Measurements from ENCODE around the gene DUSP11.
"Not testable (repeated sequence)": the region's sequence is repeated elsewhere in the genome, so short reads cannot be mapped to it uniquely, and the experiment has no call there.

DUSP11 gene

DNA sequence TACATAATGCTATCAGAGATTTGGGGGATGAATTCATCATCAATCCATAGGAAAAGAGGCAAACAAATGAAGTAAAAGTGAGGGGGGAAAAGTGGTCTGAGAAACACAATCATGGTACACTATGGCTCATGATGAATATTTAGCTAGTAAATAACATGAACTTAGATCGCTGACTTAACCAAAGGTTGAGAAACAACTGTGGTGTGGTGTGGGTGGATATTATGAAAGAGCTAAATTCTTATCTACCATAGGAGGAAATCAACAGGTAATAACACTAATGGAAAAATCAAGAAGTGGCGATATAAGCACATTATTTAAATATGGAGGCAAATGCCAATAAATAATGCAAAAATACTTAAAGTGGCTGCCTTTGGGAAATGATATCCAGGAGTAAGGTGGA, 30.6 kb downstream of the DUSP11 start:
- Mint-ChIP-seq H3K4me3 (no peak overlapping the region), H3K36me3 (ENCODE audit: low read depth) (peaks cover 50% of the 10 kb centered on the region), H3K9me3 (no peaks in the 10 kb centered on the region), H3K27me3 (no peaks in the 10 kb centered on the region), H3K27ac (no peak overlapping the region), H3K4me1 (ENCODE audit: low read depth) (peaks cover 16% of the 10 kb centered on the region)

DNA sequence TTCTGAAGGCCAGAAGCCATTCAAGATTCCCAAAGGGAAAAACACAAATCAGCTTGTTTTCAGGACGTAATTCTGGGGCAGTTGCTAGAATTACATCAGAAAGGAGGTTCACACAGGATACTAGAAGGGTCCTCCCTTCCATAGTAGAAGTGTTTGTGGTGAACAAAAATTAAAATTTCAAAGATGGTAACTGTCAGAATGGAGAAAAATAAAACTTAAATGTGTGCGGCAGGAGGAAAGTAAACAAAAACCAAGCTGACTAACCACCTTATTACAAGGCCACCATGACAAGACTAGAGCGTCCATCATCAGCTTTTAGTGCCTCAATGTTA, 33.1 kb downstream of the DUSP11 start:
- Mint-ChIP-seq H3K36me3 (ENCODE audit: low read depth) (peaks cover 50% of the 10 kb centered on the region), H3K4me3 (no peak overlapping the region), H3K27me3 (no peaks in the 10 kb centered on the region), H3K27ac (no peak overlapping the region), H3K4me1 (ENCODE audit: low read depth) (peaks cover 15% of the 10 kb centered on the region), H3K9me3 (no peaks in the 10 kb centered on the region)

DNA sequence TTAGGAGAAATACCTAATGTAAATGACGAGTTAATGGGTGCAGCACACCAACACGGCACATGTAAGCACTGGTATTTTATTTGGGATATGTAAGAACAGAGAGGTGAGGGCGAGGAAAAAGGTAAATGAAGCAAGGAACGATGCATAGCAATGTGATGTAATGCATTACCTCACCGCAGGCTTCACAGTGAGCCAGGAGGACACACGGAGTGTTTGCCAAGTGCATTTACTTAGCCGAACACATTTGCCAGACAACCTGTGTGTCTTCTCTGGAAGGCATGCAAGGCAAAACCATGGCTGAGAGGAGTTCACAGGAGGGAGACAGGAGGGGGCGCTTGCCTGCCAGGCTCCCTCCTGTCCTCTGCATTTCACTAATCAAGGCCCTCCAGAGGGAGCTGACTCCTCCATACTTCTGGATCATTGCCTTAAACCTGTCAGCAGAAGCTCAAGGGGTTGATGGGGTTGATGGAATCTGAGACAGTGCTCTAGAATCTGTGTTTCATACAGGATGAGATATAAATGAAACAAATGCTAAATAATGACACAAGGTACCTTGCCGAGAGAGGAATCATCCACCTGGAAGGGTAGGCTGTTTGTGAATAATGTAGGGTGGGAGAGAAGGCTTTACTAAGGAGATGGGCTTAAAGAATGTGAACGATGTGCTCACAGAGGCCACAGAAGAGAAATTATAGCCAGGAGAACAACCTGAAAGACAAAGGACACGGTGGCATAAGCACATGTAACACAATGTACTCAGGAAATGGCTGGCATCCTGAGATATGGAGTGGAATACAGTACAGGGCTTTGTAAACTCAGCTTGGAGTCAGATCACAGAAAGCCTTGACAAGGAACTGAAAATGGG, 33.7 kb downstream of the DUSP11 start:
- no peaks in the 10 kb centered on the region for H3K9me3 Mint-ChIP-seq
- peaks cover 15% of the 10 kb centered on the region for H3K4me1 Mint-ChIP-seq (ENCODE audit: low read depth)
- no peak overlapping the region for H3K27ac Mint-ChIP-seq
- no peak overlapping the region for H3K4me3 Mint-ChIP-seq
- H3K27me3 Mint-ChIP-seq = no peaks in the 10 kb centered on the region
- H3K36me3 Mint-ChIP-seq (ENCODE audit: low read depth) = peaks cover 55% of the 10 kb centered on the region

DNA sequence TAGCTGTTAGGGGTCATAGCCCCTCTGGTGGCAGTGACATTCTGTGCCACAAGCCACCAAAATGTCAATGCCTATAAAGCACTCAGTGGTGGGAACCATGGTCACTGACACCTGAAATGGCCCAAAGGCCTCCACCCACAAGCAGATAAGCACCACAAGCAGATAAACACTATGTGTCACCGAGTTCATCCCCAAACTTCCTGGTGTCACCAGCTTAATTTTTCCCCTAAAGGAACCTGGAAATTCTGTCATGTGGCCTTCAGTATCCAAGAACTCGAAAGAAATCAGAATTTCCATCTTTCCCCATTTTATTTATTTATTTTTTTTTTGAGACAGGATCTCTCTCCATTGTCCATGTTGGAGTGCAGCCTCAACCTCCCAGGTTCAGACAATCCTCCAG, 39.1 kb downstream of the DUSP11 start:
- peaks cover 43% of the 10 kb centered on the region for H3K36me3 Mint-ChIP-seq (ENCODE audit: low read depth)
- H3K4me1 Mint-ChIP-seq (ENCODE audit: low read depth) = peaks cover 20% of the 10 kb centered on the region
- no peak overlapping the region for H3K4me3 Mint-ChIP-seq
- H3K27ac Mint-ChIP-seq = no peak overlapping the region
- H3K27me3 Mint-ChIP-seq = no peaks in the 10 kb centered on the region
- H3K9me3 Mint-ChIP-seq = peaks cover 4% of the 10 kb centered on the region

DNA sequence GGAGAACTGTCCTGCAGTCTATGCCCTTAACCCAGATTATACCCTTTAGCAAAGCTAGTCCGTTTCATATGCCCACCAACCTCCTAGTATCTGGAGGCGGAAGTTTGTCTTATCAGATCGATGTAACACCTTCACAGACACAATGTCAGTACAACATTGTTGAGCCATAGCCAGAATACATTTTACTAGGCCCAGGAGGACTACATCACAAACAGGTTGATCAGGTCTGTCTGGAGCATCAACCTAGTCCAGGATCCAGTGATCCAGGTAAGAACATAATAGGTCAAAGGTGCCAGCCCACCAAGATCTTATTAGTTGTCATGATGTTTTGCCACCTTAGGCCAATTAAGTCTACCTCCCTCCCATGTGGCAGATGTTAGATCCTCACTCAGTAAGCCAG, 40.8 kb downstream of the DUSP11 start:
- H3K36me3 Mint-ChIP-seq (ENCODE audit: low read depth) = peaks cover 37% of the 10 kb centered on the region
- H3K27me3 Mint-ChIP-seq = no peaks in the 10 kb centered on the region
- no peak overlapping the region for H3K4me3 Mint-ChIP-seq

DNA sequence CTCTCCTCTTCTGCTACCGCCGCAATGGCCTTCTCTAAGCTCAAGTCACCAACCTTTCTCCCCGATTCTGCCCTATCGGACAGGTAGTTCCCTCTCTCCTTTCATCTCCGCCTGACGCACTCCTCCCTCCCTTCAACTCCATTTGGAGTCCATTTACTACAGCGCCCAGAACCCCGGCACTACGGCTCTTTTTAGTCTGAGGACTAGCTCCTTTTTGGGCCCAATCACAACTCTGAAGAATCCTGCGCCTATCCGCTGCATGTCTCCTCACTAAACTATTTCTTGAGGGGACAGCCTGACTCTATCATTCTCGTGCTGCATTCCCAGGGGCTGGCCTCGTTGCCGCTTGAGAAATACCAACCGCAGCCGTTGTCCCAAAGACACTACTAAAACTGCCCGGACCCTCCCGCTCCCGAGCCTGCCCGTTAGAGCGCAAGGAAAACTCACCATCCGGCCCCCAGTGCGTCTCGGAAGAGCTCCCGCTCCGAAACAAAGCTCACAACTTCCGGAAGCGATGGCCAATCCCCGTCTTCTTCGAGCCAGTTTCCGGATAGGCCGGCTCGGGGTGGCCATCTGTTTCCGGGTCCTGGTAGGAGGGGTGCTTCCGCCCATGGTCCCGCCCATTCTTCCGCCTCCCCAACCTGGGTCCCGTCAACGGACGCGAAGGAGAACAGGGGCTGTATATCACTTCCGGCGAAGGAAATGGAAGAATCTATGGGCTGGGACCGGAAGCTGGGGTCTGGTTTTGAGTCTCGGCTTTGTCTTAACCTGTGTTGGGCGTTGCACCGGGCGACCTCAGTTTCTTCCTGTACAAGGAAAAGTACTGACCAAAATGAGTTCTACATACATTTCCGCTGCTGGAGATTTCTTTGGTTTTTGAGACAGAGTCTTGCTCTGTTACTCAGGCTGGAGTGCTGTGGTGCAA, 42.8 kb downstream of the DUSP11 start, which contains the start of gene TPRKB:
Gene TPRKB (minus strand): TSS at position 491 of the 925 bp plus-strand sequence. CDS start 2,776 bp downstream, outside the sequence.
- Mint-ChIP-seq H3K36me3 (ENCODE audit: low read depth) (peaks cover 44% of the 10 kb centered on the region), H3K4me1 (ENCODE audit: low read depth) (peaks cover 23% of the 10 kb centered on the region), H3K27ac (peak within 1 kb of the TSS; percentile 93), H3K4me3 (peak within 1 kb of the TSS; percentile 100), H3K27me3 (no peaks in the 10 kb centered on the region), H3K9me3 (peaks cover 4% of the 10 kb centered on the region)

More for the DNA sequence above, 40.8 kb downstream of the DUSP11 start:
- Mint-ChIP-seq H3K4me1 (ENCODE audit: low read depth) (peaks cover 23% of the 10 kb centered on the region), H3K27ac (no peak overlapping the region), H3K9me3 (peaks cover 4% of the 10 kb centered on the region)

DNA sequence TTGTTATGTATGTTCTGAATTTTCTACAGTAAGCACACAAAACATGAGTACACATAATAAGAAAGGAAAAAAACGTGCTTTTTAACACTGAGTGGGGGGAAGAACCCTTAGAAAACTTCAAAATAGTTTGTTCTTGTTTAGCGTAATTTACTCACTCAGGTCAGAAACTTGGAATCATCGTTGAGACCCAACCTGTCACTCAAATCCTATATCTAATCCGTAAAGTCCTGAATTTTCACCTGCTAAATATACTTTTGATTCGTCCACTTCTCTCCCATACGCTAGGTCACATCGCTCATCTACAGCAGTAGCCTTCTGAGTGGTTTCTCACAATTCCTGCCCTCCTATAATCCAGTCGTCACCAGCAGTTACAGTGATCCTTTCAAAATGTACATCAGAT, 43.5 kb downstream of the DUSP11 start:
- Mint-ChIP-seq H3K27ac (peak overlapping the region; percentile 93), H3K27me3 (no peaks in the 10 kb centered on the region), H3K36me3 (ENCODE audit: low read depth) (peaks cover 44% of the 10 kb centered on the region), H3K4me1 (ENCODE audit: low read depth) (peaks cover 23% of the 10 kb centered on the region), H3K4me3 (peak overlapping the region; percentile 100), H3K9me3 (peaks cover 4% of the 10 kb centered on the region)

DNA sequence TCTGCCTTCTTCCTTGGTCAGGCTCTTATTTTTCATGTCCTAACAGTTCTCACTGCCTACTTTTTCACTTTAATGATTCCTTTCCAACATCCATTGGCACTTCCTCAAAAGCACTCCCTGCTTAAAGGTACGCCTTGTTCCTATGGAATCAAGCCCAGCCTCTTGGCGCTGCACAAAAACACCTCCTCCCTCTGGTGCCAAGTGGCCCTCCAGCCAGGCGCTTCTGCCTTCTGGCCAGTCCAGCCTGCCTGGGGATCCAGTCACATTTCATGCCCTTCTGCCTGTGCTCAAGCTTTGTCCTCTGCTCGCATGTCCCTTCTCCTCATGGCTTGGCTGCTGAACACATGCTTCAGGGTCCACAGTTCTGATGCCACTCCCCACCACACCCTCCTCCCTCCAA, 49.1 kb downstream of the DUSP11 start:
- Mint-ChIP-seq H3K27me3 (no peaks in the 10 kb centered on the region), H3K4me3 (no peak overlapping the region), H3K4me1 (ENCODE audit: low read depth) (peaks cover 4% of the 10 kb centered on the region), H3K9me3 (no peaks in the 10 kb centered on the region), H3K27ac (no peak overlapping the region), H3K36me3 (ENCODE audit: low read depth) (peaks cover 47% of the 10 kb centered on the region)

DNA sequence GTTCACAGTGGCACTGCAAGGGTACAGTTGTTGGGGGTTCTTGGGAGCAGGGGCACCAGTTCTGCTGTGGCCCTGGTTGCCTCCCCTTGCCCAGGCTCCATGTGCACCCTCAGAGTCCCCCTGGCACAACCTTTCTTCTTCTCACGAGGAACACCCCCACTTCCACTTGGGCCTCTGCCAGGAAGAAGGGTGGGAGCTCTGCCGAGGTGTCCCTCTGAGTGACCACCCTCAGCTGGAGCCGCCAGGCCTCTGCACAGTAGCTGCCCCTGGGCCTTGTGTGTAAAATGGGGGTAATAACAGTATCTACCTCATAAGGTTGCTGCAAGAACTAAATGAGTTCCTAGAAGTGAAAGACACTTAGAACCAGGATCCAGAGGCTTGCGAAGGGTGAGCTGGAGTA, 51.2 kb downstream of the DUSP11 start:
- Mint-ChIP-seq H3K36me3 (ENCODE audit: low read depth) (peaks cover 41% of the 10 kb centered on the region), H3K4me3 (no peak overlapping the region), H3K27ac (no peak overlapping the region), H3K9me3 (no peaks in the 10 kb centered on the region), H3K4me1 (ENCODE audit: low read depth) (no peaks in the 10 kb centered on the region), H3K27me3 (no peaks in the 10 kb centered on the region)

DNA sequence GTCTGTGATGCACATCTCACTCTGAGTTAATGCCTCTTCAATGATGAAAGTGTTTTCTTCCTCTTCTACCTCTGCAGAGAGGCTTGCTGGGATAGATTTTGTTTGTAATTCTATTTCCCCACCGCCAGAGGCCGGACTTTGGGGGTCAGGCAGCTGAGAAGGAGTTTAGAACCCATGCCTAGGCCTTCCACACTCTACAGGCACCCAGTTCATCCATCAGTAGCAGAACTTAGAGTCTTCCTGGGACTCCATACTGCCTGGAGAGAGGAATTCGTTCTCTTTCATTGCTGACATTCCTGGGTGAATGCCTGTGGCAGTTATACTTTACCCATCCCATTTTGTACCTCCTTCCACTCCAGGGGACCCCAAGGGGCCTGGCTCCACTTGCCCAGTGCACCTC, 51.9 kb downstream of the DUSP11 start:
- Mint-ChIP-seq H3K9me3 (no peaks in the 10 kb centered on the region), H3K4me3 (no peak overlapping the region), H3K4me1 (ENCODE audit: low read depth) (no peaks in the 10 kb centered on the region), H3K27me3 (no peaks in the 10 kb centered on the region), H3K27ac (no peak overlapping the region), H3K36me3 (ENCODE audit: low read depth) (peaks cover 36% of the 10 kb centered on the region)

DNA sequence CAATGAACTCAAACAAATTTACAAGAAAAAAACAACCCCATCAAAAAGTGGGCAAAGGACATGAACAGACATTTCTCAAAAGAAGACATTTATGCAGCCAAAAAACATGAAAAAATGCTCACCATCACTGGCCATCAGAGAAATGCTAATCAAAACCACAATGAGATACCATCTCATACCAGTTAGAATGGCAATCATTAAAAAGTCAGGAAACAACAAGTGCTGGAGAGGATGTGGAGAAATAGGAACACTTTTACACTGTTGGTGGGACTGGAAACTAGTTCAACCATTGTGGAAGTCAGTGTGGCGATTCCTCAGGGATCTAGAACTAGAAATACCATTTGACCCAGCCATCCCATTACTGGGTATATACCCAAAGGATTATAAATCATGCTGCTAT, 53.2 kb downstream of the DUSP11 start:
- H3K27ac Mint-ChIP-seq; H3K9me3 Mint-ChIP-seq; H3K4me3 Mint-ChIP-seq; H3K4me1 Mint-ChIP-seq (ENCODE audit: low read depth); H3K27me3 Mint-ChIP-seq: not testable (repeated sequence)
- H3K36me3 Mint-ChIP-seq (ENCODE audit: low read depth) = peaks cover 22% of the 10 kb centered on the region

DNA sequence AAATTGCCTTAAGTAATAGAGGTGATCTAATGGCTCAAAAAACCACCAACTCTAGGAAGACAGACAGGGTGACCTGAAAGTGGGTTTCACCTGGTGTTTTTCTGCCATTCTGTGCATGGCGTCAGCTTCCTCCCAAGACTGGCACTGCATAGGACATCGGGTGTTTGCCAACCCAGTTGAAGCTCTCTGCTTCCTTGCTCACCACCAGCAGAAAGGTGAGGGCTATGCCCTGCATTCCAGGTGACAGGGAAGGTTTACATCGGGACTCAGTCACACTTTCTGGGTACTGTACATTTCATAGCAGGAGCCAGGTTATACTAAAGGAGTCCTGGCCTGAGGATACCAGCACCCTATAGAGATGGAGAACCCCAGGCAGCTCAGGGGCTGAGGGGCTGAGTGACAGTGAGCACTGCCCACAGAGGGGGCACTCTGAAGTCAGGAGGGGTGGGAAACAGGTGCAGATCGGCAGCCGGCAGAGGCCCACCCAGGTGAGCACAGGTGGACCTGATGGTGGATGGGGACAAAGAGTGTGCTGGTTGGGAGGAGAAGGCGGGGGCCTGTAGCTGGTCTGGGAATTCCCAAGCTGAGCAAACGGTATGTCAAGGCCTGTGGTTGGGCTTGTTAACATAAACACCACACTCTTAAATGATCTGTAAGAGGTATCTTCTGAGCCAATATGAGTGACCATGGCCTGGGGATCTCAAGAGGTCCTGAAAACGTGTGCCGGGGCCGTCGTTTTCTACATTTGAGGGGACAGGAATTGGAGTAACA, 60.9 kb downstream of the DUSP11 start:
- Mint-ChIP-seq H3K27ac (no peak overlapping the region), H3K4me3 (no peak overlapping the region), H3K4me1 (ENCODE audit: low read depth) (peaks cover 4% of the 10 kb centered on the region), H3K36me3 (ENCODE audit: low read depth) (peaks cover 4% of the 10 kb centered on the region), H3K27me3 (peaks cover 5% of the 10 kb centered on the region), H3K9me3 (no peaks in the 10 kb centered on the region)

DNA sequence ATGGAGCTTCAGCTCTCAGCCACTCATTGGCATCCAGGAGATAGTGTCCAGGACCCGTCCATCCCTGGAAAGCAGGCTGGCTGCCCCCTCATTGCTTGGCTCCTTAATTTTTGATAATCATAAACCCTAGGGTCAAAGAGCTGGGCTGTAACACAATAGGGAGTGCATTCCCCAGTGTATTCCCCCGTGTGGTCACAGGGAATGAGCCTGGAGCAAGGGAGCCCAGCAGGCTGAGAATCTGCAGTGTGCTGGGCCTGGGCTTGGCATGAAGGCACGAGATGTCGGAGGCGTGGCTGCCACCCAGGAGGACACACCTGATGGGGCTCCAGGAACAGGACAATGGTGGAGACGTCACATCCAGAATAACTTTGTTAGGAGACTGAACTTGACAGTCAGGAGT, 61.5 kb downstream of the DUSP11 start:
- H3K4me3 Mint-ChIP-seq = no peak overlapping the region
- peaks cover 11% of the 10 kb centered on the region for H3K27me3 Mint-ChIP-seq
- H3K27ac Mint-ChIP-seq = no peak overlapping the region
- H3K4me1 Mint-ChIP-seq (ENCODE audit: low read depth) = peaks cover 4% of the 10 kb centered on the region
- H3K9me3 Mint-ChIP-seq = peaks cover 5% of the 10 kb centered on the region
- H3K36me3 Mint-ChIP-seq (ENCODE audit: low read depth) = peaks cover 8% of the 10 kb centered on the region

DNA sequence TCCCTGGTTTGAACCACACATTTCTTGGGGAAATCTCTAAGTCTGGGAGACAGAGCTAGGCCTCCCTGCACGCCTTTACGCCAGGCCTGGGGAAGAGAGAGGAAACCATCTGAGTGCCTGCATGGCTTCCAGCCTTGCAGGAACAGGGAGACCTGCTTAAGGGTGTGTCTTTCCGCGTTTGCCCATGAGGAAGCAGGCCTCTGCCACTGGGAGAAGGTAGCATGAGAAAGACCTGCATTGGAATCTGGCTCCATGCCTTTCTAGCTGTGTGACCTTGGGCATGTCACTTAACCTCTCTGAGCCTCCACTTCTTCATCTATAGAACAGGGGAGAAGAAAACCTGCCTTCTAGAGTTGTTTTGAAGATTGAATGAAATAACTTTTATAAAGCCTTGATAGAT, 62.2 kb downstream of the DUSP11 start:
- H3K27me3 Mint-ChIP-seq = peaks cover 12% of the 10 kb centered on the region
- not testable (repeated sequence) for H3K4me1 Mint-ChIP-seq (ENCODE audit: low read depth); H3K9me3 Mint-ChIP-seq; H3K36me3 Mint-ChIP-seq (ENCODE audit: low read depth); H3K4me3 Mint-ChIP-seq; H3K27ac Mint-ChIP-seq

DNA sequence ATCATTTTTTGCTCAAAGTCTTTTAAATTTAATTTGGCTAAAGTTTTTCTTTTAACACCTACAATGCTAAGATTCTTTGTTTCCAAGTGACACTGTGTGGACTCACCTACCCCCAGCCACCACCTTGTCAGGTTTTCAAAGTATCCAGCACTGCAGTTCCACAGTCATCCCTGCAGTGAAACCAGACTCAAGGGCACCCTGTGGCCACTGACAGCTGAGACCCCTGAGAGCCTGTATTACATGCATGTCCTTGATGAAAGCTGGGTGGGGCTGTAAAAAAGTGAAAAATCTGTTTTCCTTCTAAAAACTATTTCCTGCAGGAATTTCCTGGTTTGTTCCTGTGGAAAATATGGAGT, 62.7 kb downstream of the DUSP11 start:
- Mint-ChIP-seq H3K9me3 (peaks cover 5% of the 10 kb centered on the region), H3K4me1 (ENCODE audit: low read depth) (peaks cover 4% of the 10 kb centered on the region), H3K27me3 (peaks cover 12% of the 10 kb centered on the region), H3K27ac (no peak overlapping the region), H3K4me3 (no peak overlapping the region), H3K36me3 (ENCODE audit: low read depth) (peaks cover 8% of the 10 kb centered on the region)

All from stimulated activated naive CD8-positive, alpha-beta T cell treated with anti-CD3 and anti-CD28 coated beads, Interleukin-15, Interleukin-2, amounts not matched to agents 100 ng/mL and 50 ng/mL, for 24 hours (primary cell).